Endothelial cell of umbilical vein (primary cell): ENCODE measurements around the gene SUPT3H. TPM values are rescaled to one million over a fixed set of nuclear protein-coding genes. Genes with fewer than 3 reads are reported as not detected.

ENCODE experiments used
- BruUV-seq: library from RNA; stranded (reverse); fragments of 400-500 nt; replicated peaks from 2 replicates; lab custom pipeline; 2021; lab: Mats Ljungman, UMichigan
- CTCF ChIA-PET: fragments of 300-600, 350-600 bp; sonication (Branson Sonifier 250); formaldehyde crosslinking; loops from one replicate; lab custom pipeline; 2021; ENCODE audit warnings: antibody characterized with exemption, inconsistent platforms; lab: Charles Lee
- POLR2A ChIA-PET: fragments of 300-600, 350-600 bp; sonication (Branson Sonifier 250); formaldehyde crosslinking; loops from one replicate; lab custom pipeline; 2021; ENCODE audit warnings: antibody characterized with exemption, inconsistent platforms; lab: Charles Lee
- DNase-seq: peaks from one replicate; pipeline ENCODE4 v3.0.0-alpha.2; 2011; ENCODE audit warnings: low read depth, low spot score
- FAIRE-seq: peaks from 2 replicates; lab custom pipeline; 2011; peaks lifted over from hg19 to GRCh38; lab: Jason Lieb, UNC
- H2AFZ ChIP-seq: 2 replicates; pipeline ENCODE4 v1.6.0; 2012; ENCODE audit warnings: low read depth, low read length, control low read depth, inconsistent platforms
- H3K27ac ChIP-seq: 2 replicates; pipeline ENCODE4 v1.5.1; 2011; ENCODE audit warnings: low read depth, mild to moderate bottlenecking, control low read depth, low read length, moderate library complexity; ENCODE audit not compliant: insufficient read depth
- H3K27me3 ChIP-seq, 2 experiments: 2 replicates each; pipeline versions ENCODE4 v1.6.0 to v1.6.1; 2011; ENCODE audit warnings: low read length in 2 of 2, mixed read lengths in 1 of 2; ENCODE audit not compliant: control insufficient read depth in 2 of 2, insufficient read depth in 2 of 2
- H3K36me3 ChIP-seq, 2 experiments: 2 replicates in 1 of 2; 3 replicates in 1 of 2; pipeline ENCODE4 v1.5.1; 2011; ENCODE audit warnings: low read length in 2 of 2, mild to moderate bottlenecking in 1 of 2, moderate library complexity in 1 of 2; ENCODE audit not compliant: control insufficient read depth in 2 of 2, insufficient read depth in 2 of 2; ENCODE audit errors: extremely low read depth in 1 of 2
- H3K4me1 ChIP-seq: 3 replicates; pipeline ENCODE4 v1.5.1; 2011; ENCODE audit warnings: mild to moderate bottlenecking, low read length; ENCODE audit not compliant: control insufficient read depth, insufficient read depth; ENCODE audit errors: extremely low read depth
- H3K4me2 ChIP-seq: 2 replicates; pipeline ENCODE4 v1.6.1; 2011; ENCODE audit warnings: low read length, control low read depth, mixed read lengths; ENCODE audit not compliant: insufficient read depth
- H3K4me3 ChIP-seq, 3 experiments: fragments of 200-600 bp in 1 of 3; sonication (generic), shearing (Covaris generic) in 1 of 3; replicated peaks in 1 of 3; 2 replicates each; pipeline ENCODE4 v1.5.1; 2011 to 2016; ENCODE audit warnings: control low read depth in 3 of 3, low read length in 3 of 3, mild to moderate bottlenecking in 2 of 3, inconsistent platforms in 1 of 3, low read depth in 1 of 3, moderate library complexity in 1 of 3; ENCODE audit not compliant: insufficient read depth in 1 of 3
- H3K79me2 ChIP-seq: 2 replicates; pipeline ENCODE4 v1.6.0; 2012; ENCODE audit warnings: low read length, inconsistent platforms; ENCODE audit not compliant: control insufficient read depth, insufficient read depth
- H3K9ac ChIP-seq: replicated peaks from 2 replicates; pipeline ENCODE3; 2011; ENCODE audit warnings: low read length, control low read depth; ENCODE audit not compliant: insufficient read depth; ENCODE audit errors: extremely low read depth
- H3K9me1 ChIP-seq: replicated peaks from 3 replicates; pipeline ENCODE4 v1.6.0; 2011; ENCODE audit warnings: mild to moderate bottlenecking, low read length; ENCODE audit not compliant: control insufficient read depth, insufficient read depth; ENCODE audit errors: extremely low read depth
- H3K9me3 ChIP-seq: replicated peaks from 2 replicates; pipeline ENCODE4 v1.5.1; 2012; ENCODE audit warnings: low read length, inconsistent platforms; ENCODE audit not compliant: control insufficient read depth, insufficient read depth
- H4K20me1 ChIP-seq: replicated peaks from 2 replicates; pipeline ENCODE3; 2011; ENCODE audit warnings: mild to moderate bottlenecking, low read length; ENCODE audit not compliant: control insufficient read depth, insufficient read depth; ENCODE audit errors: extremely low read depth
- CTCF ChIP-seq, 2 donors: IDR thresholded peaks; 1 replicate in 1 of 2; 2 replicates in 1 of 2; pipeline ENCODE4 v1.5.1; 2011; ENCODE audit warnings: low read length in 2 of 2, mild to moderate bottlenecking in 2 of 2, moderate library complexity in 2 of 2, control low read depth in 1 of 2, inconsistent platforms in 1 of 2, low read depth in 1 of 2; ENCODE audit not compliant: insufficient read depth in 1 of 2; ENCODE audit errors: extremely low read depth in 1 of 2
- EZH2 ChIP-seq: IDR thresholded peaks from 2 replicates; pipeline ENCODE4 v1.6.1; 2012; ENCODE audit warnings: borderline replicate concordance, low read depth, mild to moderate bottlenecking, moderate library complexity, low read length, inconsistent platforms; ENCODE audit not compliant: severe bottlenecking
- FOS ChIP-seq: IDR thresholded peaks from 2 replicates; pipeline ENCODE4 v1.6.1; 2011; ENCODE audit warnings: mild to moderate bottlenecking, low read length, moderate library complexity, borderline replicate concordance; ENCODE audit not compliant: insufficient read depth
- GATA2 ChIP-seq: IDR thresholded peaks from 2 replicates; pipeline ENCODE4 v1.7.0; 2011; ENCODE audit warnings: low read depth, mild to moderate bottlenecking, moderate library complexity, mixed read lengths, low read length; ENCODE audit not compliant: insufficient read length, insufficient read depth
- JUN ChIP-seq: IDR thresholded peaks from 2 replicates; pipeline ENCODE4 v1.6.1; 2011; ENCODE audit warnings: borderline replicate concordance, low read depth; ENCODE audit not compliant: insufficient read length, insufficient read depth
- MAX ChIP-seq: IDR thresholded peaks from 2 replicates; pipeline ENCODE4 v1.6.1; 2011; ENCODE audit not compliant: insufficient read depth, insufficient read length
- MYC ChIP-seq: IDR thresholded peaks from one replicate; pipeline ENCODE4 v1.6.1; 2011; ENCODE audit warnings: mild to moderate bottlenecking, low read depth, low read length
- POLR2A ChIP-seq: IDR thresholded peaks from 2 replicates; pipeline ENCODE4 v1.6.1; 2012; ENCODE audit warnings: low read depth, mild to moderate bottlenecking, control low read depth, low read length
- POLR2AphosphoS5 ChIP-seq: IDR thresholded peaks from 2 replicates; pipeline ENCODE4 v1.6.1; 2012; ENCODE audit warnings: low read depth, mild to moderate bottlenecking, control low read depth, low read length, moderate library complexity; ENCODE audit not compliant: insufficient read depth
- dilution Hi-C: fragments of 300-500 bp; cut with MboI; formaldehyde crosslinking; loops from one replicate; pipeline ENCODE4 v1.15.0; 2019; ENCODE audit warnings: low sequenced_read_pairs; ENCODE audit not compliant: extremely low pct_ligation_motif_present
- intact Hi-C: fragments of 100-400 bp; cut with micrococcal nuclease; formaldehyde crosslinking; loops from one replicate; pipeline ENCODE4 v1.10.0; 2022
- polyA plus RNA-seq, 4 experiments: library from polyadenylated mRNA; depleted of rRNA in 3 of 4; stranded (reverse) in 3 of 4; unstranded in 1 of 4; fragments of >200 nt; gene quantifications; 2 replicates each; pipeline versions ENCODE4 v1.2.1 to v1.2.3, GENCODE V29; 2011 to 2012; ENCODE audit warnings: missing spikeins in 1 of 4
- total RNA-seq: library from RNA; stranded (reverse); gene quantifications from 2 replicates; pipeline ENCODE4 v1.2.3, GENCODE V29; 2021

Gene SUPT3H
- total and polyA plus RNA-seq, 2 donors (not counting 3 experiments of a cell fraction or from before 2014, with no cell fraction given), result 8.3 to 9.8 TPM

GRCh38 chr6:44856479-44856878, 521.3 kb downstream of the SUPT3H start:
- no peaks in the 10 kb centered on the region for H3K9me3 ChIP-seq
- TF ChIP-seq MAX (no peak), CTCF (IDR thresholded peaks at IDR 0.05; ENCODE audit: extremely low read depth in 1 of 2, insufficient read depth in 1 of 2, low read depth in 1 of 2, low read length in 2 of 2) (no peak), POLR2AphosphoS5 (no peak), FOS (no peak), EZH2 (no peak), MYC (no peak), POLR2A (no peak), GATA2 (no peak), JUN (no peak)
- H3K27ac ChIP-seq, result no peak overlapping the region
- intact Hi-C loops (no loop called here), dilution Hi-C loops (no loop called here)
- H3K79me2 ChIP-seq, result no peaks in the 10 kb centered on the region
- no peak for DNase-seq
- no peaks in the 10 kb centered on the region for H4K20me1 ChIP-seq
- H3K27me3 ChIP-seq, result no peaks in the 10 kb centered on the region
- ChIA-PET POLR2A (no interaction called here), CTCF (interaction anchor here (1.1 kb wide), 1 partner anchor 381 kb away, joined by 3 read pairs; no protein-coding TSS in a partner anchor)
- no peak overlapping the region for H3K9ac ChIP-seq
- H3K4me1 ChIP-seq, result no peaks in the 10 kb centered on the region
- H3K4me3 ChIP-seq, result no peak overlapping the region
- no peak overlapping the region for H3K4me2 ChIP-seq
- no TSS peak for BruUV-seq
- H3K36me3 ChIP-seq, result no peaks in the 10 kb centered on the region
- H3K9me1 ChIP-seq, result no peaks in the 10 kb centered on the region
- no peak overlapping the region for H2AFZ ChIP-seq
- no peak for FAIRE-seq
